Liver (tissue), 3 donors: ENCODE results near the gene SMAD7.

Experiments used
- CTCF ChIP-seq: fragments of 150-350 bp; IDR thresholded peaks from 2 replicates; pipeline ENCODE4 v1.5.1; 2017; ENCODE audit warnings: improper control_type of control experiment, low read depth, low read length; ENCODE audit not compliant: missing input control
- TAF1 ChIP-seq: conservative IDR thresholded peaks from 2 replicates; pipeline ENCODE4 v1.6.1; 2016; ENCODE audit warnings: antibody characterized with exemption, mild to moderate bottlenecking
- ZBTB33 ChIP-seq: IDR thresholded peaks from 2 replicates; pipeline ENCODE4 v1.6.1; 2016; ENCODE audit warnings: antibody characterized with exemption
- donor health status: healthy.
- donor health status: healthy.

GRCh38 chr18:48952287-48953103 lies 1.7 kb upstream of the SMAD7 start:
- TF ChIP-seq TAF1 (no peak), CTCF (no peak), ZBTB33 (no peak)
